HEK293T (cell line): ENCODE data around the gene RBP3.

Experiments used
- CTCF ChIA-PET: fragments of 350-600 bp; formaldehyde crosslinking; extraction: SDS; loops from one replicate; lab custom pipeline; 2021; ENCODE audit warnings: antibody characterized with exemption, inconsistent platforms; lab: Yijun Ruan, JAX
- POLR2A ChIA-PET: fragments of 350-600 bp; formaldehyde crosslinking; extraction: SDS; loops from one replicate; lab custom pipeline; 2020; ENCODE audit warnings: antibody characterized with exemption, inconsistent platforms; lab: Yijun Ruan, JAX
- DNase-seq: peaks from one replicate; pipeline ENCODE4 v3.0.0; 2012; ENCODE audit warnings: mixed read lengths; ENCODE audit errors: extremely low spot score
- ARNT ChIP-seq: fragments of 450-650 bp; IDR thresholded peaks from 2 replicates; pipeline ENCODE4 v1.6.1; 2017; ENCODE audit warnings: mild to moderate bottlenecking
- BHLHE40 ChIP-seq: fragments of 450-650 bp; IDR thresholded peaks from 2 replicates; pipeline ENCODE4 v1.6.1; 2016; ENCODE audit warnings: mild to moderate bottlenecking, moderate library complexity, borderline replicate concordance
- CTBP1 ChIP-seq: fragments of 450-650 bp; IDR thresholded peaks from 2 replicates; pipeline ENCODE4 v1.6.1; 2016; ENCODE audit warnings: borderline replicate concordance
- ELF4 ChIP-seq: fragments of 450-650 bp; IDR thresholded peaks from 2 replicates; pipeline ENCODE4 v1.6.1; 2017; ENCODE audit warnings: antibody characterized with exemption
- FOXA1 ChIP-seq: fragments of 450-650 bp; IDR thresholded peaks from 2 replicates; pipeline ENCODE4 v1.6.1; 2016; ENCODE audit warnings: mild to moderate bottlenecking
- FOXK2 ChIP-seq: fragments of 450-650 bp; IDR thresholded peaks from 2 replicates; pipeline ENCODE4 v1.6.1; 2016; ENCODE audit warnings: mild to moderate bottlenecking
- FOXM1 ChIP-seq: fragments of 450-650 bp; IDR thresholded peaks from 2 replicates; pipeline ENCODE4 v1.6.1; 2017; ENCODE audit warnings: mild to moderate bottlenecking, borderline replicate concordance
- HDGF ChIP-seq: fragments of 450-650 bp; IDR thresholded peaks from 2 replicates; pipeline ENCODE4 v1.6.1; 2017; ENCODE audit warnings: antibody characterized with exemption, borderline replicate concordance
- L3MBTL2 ChIP-seq: fragments of 450-650 bp; conservative IDR thresholded peaks from 2 replicates; pipeline ENCODE4 v1.6.1; 2016; ENCODE audit warnings: mild to moderate bottlenecking
- LEF1 ChIP-seq: fragments of 450-650 bp; IDR thresholded peaks from 2 replicates; pipeline ENCODE4 v1.6.1; 2017; ENCODE audit warnings: mild to moderate bottlenecking, borderline replicate concordance
- NFRKB ChIP-seq: fragments of 450-650 bp; IDR thresholded peaks from 2 replicates; pipeline ENCODE4 v1.6.1; 2016; ENCODE audit warnings: mild to moderate bottlenecking, moderate library complexity
- SP1 ChIP-seq: fragments of 450-650 bp; IDR thresholded peaks from 2 replicates; pipeline ENCODE4 v1.6.1; 2017
- SUZ12 ChIP-seq: fragments of 450-650 bp; IDR thresholded peaks from 2 replicates; pipeline ENCODE4 v1.6.1; 2016; ENCODE audit warnings: mild to moderate bottlenecking
- TARDBP ChIP-seq: fragments of 450-650 bp; IDR thresholded peaks from 2 replicates; pipeline ENCODE4 v1.6.1; 2016
- ZNF384 ChIP-seq: fragments of 450-650 bp; IDR thresholded peaks from 2 replicates; pipeline ENCODE4 v1.6.1; 2016
- TF ChIP-seq, protein P1 (sequence below): fragments of 450-650 bp; IDR thresholded peaks from 2 replicates; pipeline ENCODE4 v1.6.1; 2016

RBP3 gene

DNA sequence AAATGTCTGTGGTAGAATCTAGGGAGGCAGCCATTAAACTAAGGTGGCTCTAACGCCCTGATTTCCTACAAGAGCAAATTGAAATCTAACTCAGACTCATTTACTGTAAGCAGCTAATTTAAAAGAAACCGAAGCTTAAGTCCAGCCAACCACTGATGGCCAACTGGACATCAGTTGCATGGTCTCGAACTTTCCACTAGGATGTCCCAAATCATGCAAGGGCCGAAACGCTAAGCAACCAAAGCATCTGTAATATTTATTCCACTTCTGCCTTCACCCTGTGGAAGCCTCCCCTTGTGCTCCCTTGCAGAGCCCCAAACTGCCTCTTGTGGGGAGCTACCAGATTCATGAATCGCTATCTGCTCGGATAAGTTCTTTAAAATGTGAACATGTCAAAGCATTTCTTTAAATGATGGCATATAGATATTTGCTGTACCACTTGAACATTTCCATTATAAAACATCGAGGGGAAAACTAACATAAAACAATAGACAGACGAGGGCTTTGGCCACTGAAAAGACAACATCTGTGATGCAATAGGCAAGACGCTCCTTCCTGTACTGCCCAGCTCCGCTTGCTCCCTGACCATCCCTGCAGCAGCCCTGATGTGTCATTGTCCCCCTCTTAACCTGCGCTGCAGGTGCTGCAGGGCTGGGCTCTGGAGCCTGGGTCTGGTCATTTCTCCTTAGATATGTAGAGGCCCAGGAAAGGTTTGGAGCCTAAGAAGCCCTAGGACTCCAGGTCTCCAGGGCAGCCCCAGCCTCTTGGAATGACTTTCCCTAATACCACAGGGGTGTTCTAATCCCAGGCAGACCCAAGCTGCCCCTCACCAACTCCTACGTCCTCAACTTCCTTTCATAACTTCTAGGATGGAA is 2.9 kb upstream of the RBP3 start:
- CTCF ChIA-PET = interaction anchor here (1.2 kb wide), 1 partner anchor 16 kb away, joined by 4 read pairs; no protein-coding TSS in a partner anchor
- DNase-seq = no peak
- POLR2A ChIA-PET = no interaction called here
- TF ChIP-seq SUZ12 = no peak
- no peak for TF ChIP-seq BHLHE40
- TF ChIP-seq ELF4 = no peak
- no peak for TF ChIP-seq FOXM1
- TF ChIP-seq FOXK2 = no peak
- no peak for TF ChIP-seq TARDBP
- TF ChIP-seq FOXA1 = no peak
- TF ChIP-seq, protein P1, sequence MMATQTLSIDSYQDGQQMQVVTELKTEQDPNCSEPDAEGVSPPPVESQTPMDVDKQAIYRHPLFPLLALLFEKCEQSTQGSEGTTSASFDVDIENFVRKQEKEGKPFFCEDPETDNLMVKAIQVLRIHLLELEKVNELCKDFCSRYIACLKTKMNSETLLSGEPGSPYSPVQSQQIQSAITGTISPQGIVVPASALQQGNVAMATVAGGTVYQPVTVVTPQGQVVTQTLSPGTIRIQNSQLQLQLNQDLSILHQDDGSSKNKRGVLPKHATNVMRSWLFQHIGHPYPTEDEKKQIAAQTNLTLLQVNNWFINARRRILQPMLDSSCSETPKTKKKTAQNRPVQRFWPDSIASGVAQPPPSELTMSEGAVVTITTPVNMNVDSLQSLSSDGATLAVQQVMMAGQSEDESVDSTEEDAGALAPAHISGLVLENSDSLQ = no peak
- no peak for TF ChIP-seq HDGF
- TF ChIP-seq ZNF384 = no peak
- no peak for TF ChIP-seq L3MBTL2
- no peak for TF ChIP-seq NFRKB
- no peak for TF ChIP-seq SP1
- TF ChIP-seq LEF1 = no peak
- TF ChIP-seq ARNT = no peak

DNA sequence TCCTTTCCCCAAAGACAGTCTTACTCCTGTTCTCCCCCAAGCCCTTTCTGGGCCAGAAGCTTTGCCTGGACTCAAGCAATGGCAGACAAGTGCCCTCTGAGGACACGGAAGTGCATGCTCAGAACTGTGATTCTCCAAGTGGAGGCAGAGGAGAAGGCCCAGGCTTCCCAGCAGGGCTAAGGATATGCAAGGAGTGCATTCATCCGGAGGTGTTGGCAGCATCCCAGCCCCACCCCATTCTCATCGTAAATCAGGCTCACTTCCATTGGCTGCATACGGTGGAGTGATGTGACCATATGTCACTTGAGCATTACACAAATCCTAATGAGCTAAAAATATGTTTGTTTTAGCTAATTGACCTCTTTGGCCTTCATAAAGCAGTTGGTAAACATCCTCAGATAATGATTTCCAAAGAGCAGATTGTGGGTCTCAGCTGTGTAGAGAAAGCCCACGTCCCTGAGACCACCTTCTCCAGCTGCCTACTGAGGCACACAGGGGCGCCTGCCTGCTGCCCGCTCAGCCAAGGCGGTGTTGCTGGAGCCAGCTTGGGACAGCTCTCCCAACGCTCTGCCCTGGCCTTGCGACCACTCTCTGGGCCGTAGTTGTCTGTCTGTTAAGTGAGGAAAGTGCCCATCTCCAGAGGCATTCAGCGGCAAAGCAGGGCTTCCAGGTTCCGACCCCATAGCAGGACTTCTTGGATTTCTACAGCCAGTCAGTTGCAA is 1.4 kb upstream of the RBP3 start:
- TF ChIP-seq BHLHE40 = no peak
- no peak for DNase-seq
- ChIA-PET CTCF (interaction anchor here (0.6 kb wide), 1 partner anchor 90 kb away, joined by 4 read pairs; no protein-coding TSS in a partner anchor), POLR2A (no interaction called here)

DNA sequence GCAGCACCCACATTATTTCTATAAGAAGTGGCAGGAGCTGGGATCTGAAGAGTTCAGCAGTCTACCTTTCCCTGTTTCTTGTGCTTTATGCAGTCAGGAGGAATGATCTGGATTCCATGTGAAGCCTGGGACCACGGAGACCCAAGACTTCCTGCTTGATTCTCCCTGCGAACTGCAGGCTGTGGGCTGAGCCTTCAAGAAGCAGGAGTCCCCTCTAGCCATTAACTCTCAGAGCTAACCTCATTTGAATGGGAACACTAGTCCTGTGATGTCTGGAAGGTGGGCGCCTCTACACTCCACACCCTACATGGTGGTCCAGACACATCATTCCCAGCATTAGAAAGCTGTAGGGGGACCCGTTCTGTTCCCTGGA is 874 bp upstream of the RBP3 start:
- no peak for TF ChIP-seq FOXK2
- TF ChIP-seq, protein P1 = no peak
- no peak for TF ChIP-seq LEF1
- TF ChIP-seq SP1 = no peak
- no peak for TF ChIP-seq NFRKB
- TF ChIP-seq FOXM1 = no peak
- no peak for TF ChIP-seq ELF4
- no peak for TF ChIP-seq FOXA1
- no peak for TF ChIP-seq HDGF
- no peak for TF ChIP-seq BHLHE40
- no peak for TF ChIP-seq CTBP1
- no peak for TF ChIP-seq TARDBP
- TF ChIP-seq ARNT = no peak
- no peak for TF ChIP-seq ZNF384
- TF ChIP-seq SUZ12 = no peak
- no peak for TF ChIP-seq L3MBTL2
- DNase-seq = no peak
- POLR2A ChIA-PET = no interaction called here
- CTCF ChIA-PET = interaction anchor here (0.6 kb wide), 1 partner anchor 90 kb away, joined by 4 read pairs; no protein-coding TSS in a partner anchor

DNA sequence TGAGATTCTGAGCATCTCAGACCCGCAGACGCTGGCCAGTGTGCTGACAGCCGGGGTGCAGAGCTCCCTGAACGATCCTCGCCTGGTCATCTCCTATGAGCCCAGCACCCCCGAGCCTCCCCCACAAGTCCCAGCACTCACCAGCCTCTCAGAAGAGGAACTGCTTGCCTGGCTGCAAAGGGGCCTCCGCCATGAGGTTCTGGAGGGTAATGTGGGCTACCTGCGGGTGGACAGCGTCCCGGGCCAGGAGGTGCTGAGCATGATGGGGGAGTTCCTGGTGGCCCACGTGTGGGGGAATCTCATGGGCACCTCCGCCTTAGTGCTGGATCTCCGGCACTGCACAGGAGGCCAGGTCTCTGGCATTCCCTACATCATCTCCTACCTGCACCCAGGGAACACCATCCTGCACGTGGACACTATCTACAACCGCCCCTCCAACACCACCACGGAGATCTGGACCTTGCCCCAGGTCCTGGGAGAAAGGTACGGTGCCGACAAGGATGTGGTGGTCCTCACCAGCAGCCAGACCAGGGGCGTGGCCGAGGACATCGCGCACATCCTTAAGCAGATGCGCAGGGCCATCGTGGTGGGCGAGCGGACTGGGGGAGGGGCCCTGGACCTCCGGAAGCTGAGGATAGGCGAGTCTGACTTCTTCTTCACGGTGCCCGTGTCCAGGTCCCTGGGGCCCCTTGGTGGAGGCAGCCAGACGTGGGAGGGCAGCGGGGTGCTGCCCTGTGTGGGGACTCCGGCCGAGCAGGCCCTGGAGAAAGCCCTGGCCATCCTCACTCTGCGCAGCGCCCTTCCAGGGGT is 703 bp downstream of the RBP3 start:
- ChIA-PET POLR2A (no interaction called here), CTCF (no interaction called here)
- no peak for DNase-seq
- no peak for TF ChIP-seq TARDBP
- no peak for TF ChIP-seq SUZ12
- no peak for TF ChIP-seq NFRKB
- no peak for TF ChIP-seq FOXK2
- TF ChIP-seq ARNT = no peak
- TF ChIP-seq L3MBTL2 = no peak
- TF ChIP-seq FOXM1 = no peak
- TF ChIP-seq FOXA1 = no peak

DNA sequence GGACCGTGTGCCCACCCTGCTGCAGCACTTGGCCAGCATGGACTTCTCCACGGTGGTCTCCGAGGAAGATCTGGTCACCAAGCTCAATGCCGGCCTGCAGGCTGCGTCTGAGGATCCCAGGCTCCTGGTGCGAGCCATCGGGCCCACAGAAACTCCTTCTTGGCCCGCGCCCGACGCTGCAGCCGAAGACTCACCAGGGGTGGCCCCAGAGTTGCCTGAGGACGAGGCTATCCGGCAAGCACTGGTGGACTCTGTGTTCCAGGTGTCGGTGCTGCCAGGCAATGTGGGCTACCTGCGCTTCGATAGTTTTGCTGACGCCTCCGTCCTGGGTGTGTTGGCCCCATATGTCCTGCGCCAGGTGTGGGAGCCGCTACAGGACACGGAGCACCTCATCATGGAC is 1.4 kb downstream of the RBP3 start:
- no peak for DNase-seq
- ChIA-PET POLR2A (no interaction called here), CTCF (no interaction called here)
- TF ChIP-seq TARDBP = no peak
- no peak for TF ChIP-seq SP1
- TF ChIP-seq NFRKB = no peak
- TF ChIP-seq L3MBTL2 = no peak
- TF ChIP-seq FOXM1 = no peak
- TF ChIP-seq FOXA1 = no peak
- no peak for TF ChIP-seq SUZ12
- TF ChIP-seq CTBP1 = no peak
- TF ChIP-seq FOXK2 = no peak
- TF ChIP-seq BHLHE40 = no peak
- TF ChIP-seq ARNT = no peak
- TF ChIP-seq ELF4 = no peak
- TF ChIP-seq ZNF384 = no peak
- no peak for TF ChIP-seq HDGF
- no peak for TF ChIP-seq LEF1
- TF ChIP-seq, protein P1 = no peak
